ENCODE results near the gene SEC22C.

SEC22C gene

GRCh38 chr3:42546691-42547213, 35.0 kb downstream of the SEC22C start:
- H3K4me1 ChIP-seq = no peaks in the 10 kb centered on the region
- no peaks in the 10 kb centered on the region for H3K36me3 ChIP-seq (ENCODE audit: control insufficient read depth, insufficient read depth, low read length)
- H3K9ac ChIP-seq = no peak overlapping the region
- TF ChIP-seq CTCF (IDR thresholded peaks at IDR 0.05) = no peak
- no peak overlapping the region for H2AFZ ChIP-seq
- no peak overlapping the region for H3K4me2 ChIP-seq (ENCODE audit: low read length)
- no peaks in the 10 kb centered on the region for H3K27me3 ChIP-seq (ENCODE audit: control insufficient read depth, insufficient read depth, low read length)
- H3K27ac ChIP-seq = no peak overlapping the region
- no peak overlapping the region for H3K4me3 ChIP-seq (ENCODE audit: low read depth, low read length)
- no peaks in the 10 kb centered on the region for H3K9me3 ChIP-seq (ENCODE audit: control insufficient read depth, low read length)
- no peaks in the 10 kb centered on the region for H3K79me2 ChIP-seq

- TF ChIP-seq CTCF (IDR thresholded peaks at IDR 0.05) = no peak
- no peak overlapping the region for H3K9ac ChIP-seq
- no peak overlapping the region for H3K4me2 ChIP-seq (ENCODE audit: low read length)
- no peaks in the 10 kb centered on the region for H3K4me1 ChIP-seq
- no peaks in the 10 kb centered on the region for H3K9me3 ChIP-seq (ENCODE audit: control insufficient read depth, low read length)
- H3K27me3 ChIP-seq (ENCODE audit: control insufficient read depth, insufficient read depth, low read length) = no peaks in the 10 kb centered on the region
- H3K36me3 ChIP-seq (ENCODE audit: control insufficient read depth, insufficient read depth, low read length) = no peaks in the 10 kb centered on the region
- H3K4me3 ChIP-seq (ENCODE audit: low read depth, low read length) = no peak overlapping the region
- H2AFZ ChIP-seq = no peak overlapping the region
- peak overlapping the region; percentile 34 for H3K27ac ChIP-seq
- no peaks in the 10 kb centered on the region for H3K79me2 ChIP-seq
These were observed 36.4 kb downstream of the SEC22C start for GRCh38 chr3:42545284-42545900.

- no peak overlapping the region for H3K9ac ChIP-seq
- no peaks in the 10 kb centered on the region for H3K9me3 ChIP-seq (ENCODE audit: control insufficient read depth, low read length)
- TF ChIP-seq CTCF (IDR thresholded peaks at IDR 0.05) = no peak
- H3K4me2 ChIP-seq (ENCODE audit: low read length) = no peak overlapping the region
- no peaks in the 10 kb centered on the region for H3K79me2 ChIP-seq
- H2AFZ ChIP-seq = no peak overlapping the region
- H3K36me3 ChIP-seq (ENCODE audit: control insufficient read depth, insufficient read depth, low read length) = no peaks in the 10 kb centered on the region
- H3K27ac ChIP-seq = no peak overlapping the region
- H3K4me1 ChIP-seq = no peaks in the 10 kb centered on the region
- no peaks in the 10 kb centered on the region for H3K27me3 ChIP-seq (ENCODE audit: control insufficient read depth, insufficient read depth, low read length)
- no peak overlapping the region for H3K4me3 ChIP-seq (ENCODE audit: low read depth, low read length)
These were observed 37.1 kb downstream of the SEC22C start for GRCh38 chr3:42544492-42545283.

- no peak overlapping the region for H3K27ac ChIP-seq
- H3K9ac ChIP-seq = no peak overlapping the region
These were observed 40.7 kb downstream of the SEC22C start for GRCh38 chr3:42541079-42541478.

More at GRCh38 chr3:42541079-42541478, 40.7 kb downstream of the SEC22C start:
- H2AFZ ChIP-seq = no peak overlapping the region
- no peaks in the 10 kb centered on the region for H3K4me1 ChIP-seq
- no peaks in the 10 kb centered on the region for H3K27me3 ChIP-seq (ENCODE audit: control insufficient read depth, insufficient read depth, low read length)
- H3K36me3 ChIP-seq (ENCODE audit: control insufficient read depth, insufficient read depth, low read length) = no peaks in the 10 kb centered on the region
- no peaks in the 10 kb centered on the region for H3K9me3 ChIP-seq (ENCODE audit: control insufficient read depth, low read length)
- H3K79me2 ChIP-seq = no peaks in the 10 kb centered on the region
- no peak overlapping the region for H3K4me2 ChIP-seq (ENCODE audit: low read length)
- TF ChIP-seq CTCF (IDR thresholded peaks at IDR 0.05) = no peak
- no peak overlapping the region for H3K4me3 ChIP-seq (ENCODE audit: low read depth, low read length)

Data from parathyroid adenoma (tissue), 2 donors.